Lower leg skin (tissue), 4 donors: ENCODE data around the gene PPP1R7. TPM values are rescaled to one million over a fixed set of nuclear protein-coding genes. Genes with fewer than 3 reads are reported as not detected.

Experiments
- DNase-seq, 2 donors: peaks; one replicate each; pipeline ENCODE4 v3.0.0-alpha.2; 2019; ENCODE audit warnings: low spot score in 2 of 2
- H3K4me3 ChIP-seq: fragments of 200-600 bp; sonication (generic); 2 replicates; pipeline ENCODE4 v1.5.1; 2017; ENCODE audit warnings: mild to moderate bottlenecking, low read depth; ENCODE audit not compliant: poor library complexity, severe bottlenecking
- POLR2A ChIP-seq, 2 donors: fragments of 450-650 bp; IDR thresholded peaks; one replicate each; pipeline ENCODE4 v1.6.1; 2016 to 2017; ENCODE audit warnings: antibody characterized with exemption in 2 of 2, mild to moderate bottlenecking in 1 of 2, moderate library complexity in 1 of 2
- WGBS, 2 donors: methylation state at CpG; one replicate each; pipeline ENCODE4 v1.1.5; 2018; 5-methylcytosine and 5-hydroxymethylcytosine counted together
- intact Hi-C: fragments of 100-400 bp; cut with DNase I; formaldehyde crosslinking; loops from one replicate; pipeline ENCODE4 v1.15.0; 2023; ENCODE audit warnings: low total_unique reads
- total RNA-seq, 4 donors: library from RNA; depleted of rRNA; stranded (reverse); fragments of >200 nt; gene quantifications; one replicate each; pipeline ENCODE4 v1.1.0, GENCODE V29; 2016
- TF ChIP-seq, protein P1 (sequence below), 3 donors: fragments of 450-650 bp; IDR thresholded peaks; one replicate each; pipeline ENCODE4 v1.5.1; 2016; ENCODE audit warnings: antibody characterized with exemption in 3 of 3, mild to moderate bottlenecking in 3 of 3, moderate library complexity in 2 of 3

Gene PPP1R7
- total RNA-seq, 4 donors from 2014 or later: 36.8 to 68.7 (median 56.4) TPM

DNA sequence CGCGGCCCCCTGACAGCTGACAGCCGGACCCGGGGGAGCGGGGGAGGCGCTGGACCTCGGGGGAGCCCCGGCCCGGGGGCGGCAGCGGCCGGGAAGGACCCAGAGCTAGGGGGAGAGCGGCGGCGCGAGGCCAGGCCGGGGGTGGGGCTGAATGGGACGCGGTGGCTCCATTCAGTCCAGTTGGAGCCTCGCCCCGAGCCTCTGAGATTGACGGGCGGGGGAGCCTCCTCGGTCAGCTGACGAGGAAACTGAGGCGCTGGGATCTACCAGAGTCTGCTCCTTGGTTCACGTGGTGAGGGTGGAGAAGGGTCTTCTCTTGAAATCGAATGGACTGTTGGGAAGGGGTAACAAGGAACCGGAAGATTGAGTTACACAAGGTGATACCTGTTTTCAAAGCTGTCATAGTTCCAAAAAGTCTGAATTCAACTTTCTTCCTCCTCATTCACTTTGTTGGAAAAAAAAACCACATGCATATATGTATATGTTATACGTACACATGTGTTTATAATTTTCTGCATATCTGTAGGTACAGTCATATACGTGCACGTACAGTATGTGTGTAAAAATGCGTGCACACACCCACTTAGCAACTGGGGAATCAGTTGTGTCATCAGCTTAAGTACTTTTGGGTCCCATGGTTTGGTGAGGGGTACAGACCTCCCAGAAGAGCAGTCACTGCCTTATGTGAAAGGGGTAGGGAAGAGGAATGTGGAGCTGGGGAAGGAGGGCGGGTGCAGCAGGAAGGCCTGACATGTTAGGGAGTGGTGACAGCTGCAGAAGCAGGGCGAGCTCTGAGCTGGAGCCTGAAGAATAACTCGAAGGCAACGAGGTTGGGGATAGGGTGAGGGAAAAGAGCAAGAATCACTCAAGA is 628 bp downstream of the PPP1R7 start:
- intact Hi-C loops: no loop called here
- TF ChIP-seq POLR2A (IDR thresholded peaks at IDR 0.05): no peak
- TF ChIP-seq, protein P1, sequence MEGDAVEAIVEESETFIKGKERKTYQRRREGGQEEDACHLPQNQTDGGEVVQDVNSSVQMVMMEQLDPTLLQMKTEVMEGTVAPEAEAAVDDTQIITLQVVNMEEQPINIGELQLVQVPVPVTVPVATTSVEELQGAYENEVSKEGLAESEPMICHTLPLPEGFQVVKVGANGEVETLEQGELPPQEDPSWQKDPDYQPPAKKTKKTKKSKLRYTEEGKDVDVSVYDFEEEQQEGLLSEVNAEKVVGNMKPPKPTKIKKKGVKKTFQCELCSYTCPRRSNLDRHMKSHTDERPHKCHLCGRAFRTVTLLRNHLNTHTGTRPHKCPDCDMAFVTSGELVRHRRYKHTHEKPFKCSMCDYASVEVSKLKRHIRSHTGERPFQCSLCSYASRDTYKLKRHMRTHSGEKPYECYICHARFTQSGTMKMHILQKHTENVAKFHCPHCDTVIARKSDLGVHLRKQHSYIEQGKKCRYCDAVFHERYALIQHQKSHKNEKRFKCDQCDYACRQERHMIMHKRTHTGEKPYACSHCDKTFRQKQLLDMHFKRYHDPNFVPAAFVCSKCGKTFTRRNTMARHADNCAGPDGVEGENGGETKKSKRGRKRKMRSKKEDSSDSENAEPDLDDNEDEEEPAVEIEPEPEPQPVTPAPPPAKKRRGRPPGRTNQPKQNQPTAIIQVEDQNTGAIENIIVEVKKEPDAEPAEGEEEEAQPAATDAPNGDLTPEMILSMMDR (IDR thresholded peaks at IDR 0.05): no peak
- DNase-seq: peak in 1 of 2 donors; percentile 27
- H3K4me3 ChIP-seq: peak overlapping the region; percentile 93
- 7 to 11% methylated on average over 24 to 28 of the region's 37 CpGs for WGBS, 2 donors

DNA sequence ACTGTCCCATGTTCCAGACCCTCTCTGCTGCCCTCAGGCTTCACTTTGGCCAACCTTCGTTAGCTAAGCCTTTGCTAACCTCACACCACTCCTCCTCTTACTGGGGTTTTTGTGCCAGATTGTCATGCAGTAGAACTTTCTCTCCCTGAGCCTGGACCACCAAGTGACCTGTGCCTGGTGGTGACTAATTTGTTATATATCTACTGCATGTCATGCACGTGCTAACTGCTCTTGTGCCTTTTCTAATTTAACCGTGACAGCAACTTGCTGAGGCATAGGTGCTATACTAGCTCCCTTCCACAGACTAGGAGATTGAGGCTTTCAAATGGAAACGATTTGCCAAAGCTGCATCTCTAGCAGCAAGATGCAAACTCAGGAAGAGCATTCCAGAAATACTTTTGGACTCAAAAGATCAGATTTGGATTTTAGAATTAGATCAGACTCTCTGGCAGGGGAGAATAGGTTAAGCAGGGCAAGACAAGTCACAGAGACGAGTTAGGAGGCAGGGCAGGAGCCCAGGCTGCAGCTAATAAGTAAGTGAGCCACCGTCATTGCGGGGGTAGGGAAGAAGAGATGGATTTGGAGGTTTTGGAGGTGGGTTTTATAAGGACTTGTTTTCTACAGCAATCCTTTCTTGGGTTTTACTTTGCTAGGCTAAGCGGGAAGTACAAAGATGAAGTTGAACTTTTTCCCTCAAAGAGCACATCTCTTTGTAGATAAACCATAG is 1.8 kb downstream of the PPP1R7 start:
- DNase-seq: no peak
- TF ChIP-seq POLR2A (IDR thresholded peaks at IDR 0.05): no peak
- TF ChIP-seq, protein P1 (IDR thresholded peaks at IDR 0.05): no peak
- WGBS, 2 donors: 71 to 74% methylated on average over 8 of the region's 8 CpGs
- intact Hi-C loops: no loop called here
- no peak overlapping the region for H3K4me3 ChIP-seq

DNA sequence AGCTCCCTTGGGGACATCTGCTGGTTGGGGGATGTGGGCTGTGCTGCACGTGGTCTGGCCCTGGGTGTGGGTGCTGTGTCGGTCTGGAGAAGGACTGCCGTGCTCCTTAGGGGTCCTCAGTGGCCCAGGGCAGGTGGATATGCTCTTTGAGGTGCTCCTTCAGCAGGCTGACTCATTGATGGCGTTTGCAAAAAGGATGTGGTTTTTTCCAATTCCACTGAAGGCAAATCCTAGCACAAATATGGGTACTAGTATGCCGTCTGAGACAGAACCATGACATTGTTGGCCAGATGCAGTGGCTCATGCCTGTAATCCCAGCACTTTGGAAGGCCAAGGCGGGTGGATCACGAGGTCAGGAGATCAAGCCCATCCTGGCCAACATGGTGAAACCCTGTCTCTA is 3.3 kb downstream of the PPP1R7 start:
- WGBS, 2 donors: 87 to 88% methylated on average over 7 of the region's 7 CpGs
- no peak for DNase-seq
- no peak overlapping the region for H3K4me3 ChIP-seq
- intact Hi-C loops: no loop called here
- TF ChIP-seq POLR2A (IDR thresholded peaks at IDR 0.05): no peak
- TF ChIP-seq, protein P1 (IDR thresholded peaks at IDR 0.05): no peak

DNA sequence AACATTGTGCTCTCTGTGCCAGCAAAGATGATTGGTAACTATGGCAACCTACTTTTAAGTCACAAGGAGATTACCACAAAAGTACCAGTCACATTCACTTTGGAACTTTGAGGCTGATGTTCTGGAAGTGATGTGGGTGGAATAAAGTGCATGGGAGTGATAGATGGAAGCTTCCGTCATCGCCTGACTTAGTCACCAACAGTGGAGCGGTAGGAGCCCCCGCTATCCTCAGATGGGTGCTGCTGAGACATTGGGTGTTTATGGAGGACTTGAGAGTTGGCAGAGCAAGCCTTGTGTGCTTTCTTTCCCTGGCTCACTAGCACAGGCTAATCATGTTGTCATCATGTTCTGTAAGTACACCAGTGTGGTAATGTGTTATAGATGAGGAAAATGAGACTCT is 4.6 kb downstream of the PPP1R7 start:
- 92 to 97% methylated on average over 4 of the region's 4 CpGs for WGBS, 2 donors
- intact Hi-C loops: no loop called here
- TF ChIP-seq, protein P1 (IDR thresholded peaks at IDR 0.05): no peak
- no peak for TF ChIP-seq POLR2A (IDR thresholded peaks at IDR 0.05)
- no peak overlapping the region for H3K4me3 ChIP-seq
- no peak for DNase-seq

DNA sequence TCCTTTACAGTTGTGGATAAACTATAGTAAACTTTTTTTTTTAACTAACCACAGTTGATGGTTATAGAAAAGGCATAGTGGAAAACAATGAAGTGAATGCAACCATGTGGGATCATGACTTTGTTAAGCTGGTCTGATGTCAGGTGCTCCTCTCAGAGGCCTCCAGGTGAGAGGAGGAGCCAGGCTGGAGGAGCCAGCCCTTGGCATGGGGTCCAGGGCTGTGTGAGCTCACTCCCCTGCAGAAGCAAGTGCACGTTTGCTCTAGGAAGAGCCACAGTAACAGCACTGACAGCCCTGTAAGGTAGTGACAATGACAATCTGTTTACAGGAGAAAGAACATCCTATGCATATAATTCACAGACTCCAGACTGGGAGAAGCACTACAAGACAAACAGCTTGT is 5.7 kb downstream of the PPP1R7 start:
- 41 to 47% methylated on average over 1 of the region's 1 CpG for WGBS, 2 donors
- H3K4me3 ChIP-seq: no peak overlapping the region
- intact Hi-C loops: no loop called here
- TF ChIP-seq, protein P1 (IDR thresholded peaks at IDR 0.05): no peak
- TF ChIP-seq POLR2A (IDR thresholded peaks at IDR 0.05): no peak
- no peak for DNase-seq
